ENCODE results near the gene PSMD11.
"Not testable (repeated sequence)": the region's sequence is repeated elsewhere in the genome, so short reads cannot be mapped to it uniquely, and the experiment has no call there.

Gene PSMD11

DNA sequence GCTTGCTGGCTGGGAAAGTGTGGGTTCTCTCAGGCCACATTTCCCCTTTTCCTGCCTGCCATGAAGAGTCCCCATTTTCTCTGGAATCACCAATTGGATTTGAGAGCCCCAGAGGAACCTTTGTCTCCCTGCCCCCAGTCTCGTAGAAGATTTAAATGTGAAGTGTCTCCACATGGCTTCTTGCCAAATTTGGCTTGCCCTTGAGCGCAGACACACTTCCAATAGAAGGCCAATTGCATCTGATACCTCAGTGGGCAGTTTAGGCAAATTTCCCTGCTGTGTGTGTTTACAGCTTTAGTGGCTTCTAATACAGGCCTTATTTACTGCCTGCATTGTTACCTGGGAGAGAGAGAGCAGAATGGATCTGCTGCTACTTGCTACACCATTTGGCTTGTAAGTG is 72.1 kb downstream of the PSMD11 start:
- no peak for DNase-seq

- DNase-seq: no peak
These were observed 72.8 kb downstream of the PSMD11 start for GRCh38 chr17:32516940-32517701.

DNA sequence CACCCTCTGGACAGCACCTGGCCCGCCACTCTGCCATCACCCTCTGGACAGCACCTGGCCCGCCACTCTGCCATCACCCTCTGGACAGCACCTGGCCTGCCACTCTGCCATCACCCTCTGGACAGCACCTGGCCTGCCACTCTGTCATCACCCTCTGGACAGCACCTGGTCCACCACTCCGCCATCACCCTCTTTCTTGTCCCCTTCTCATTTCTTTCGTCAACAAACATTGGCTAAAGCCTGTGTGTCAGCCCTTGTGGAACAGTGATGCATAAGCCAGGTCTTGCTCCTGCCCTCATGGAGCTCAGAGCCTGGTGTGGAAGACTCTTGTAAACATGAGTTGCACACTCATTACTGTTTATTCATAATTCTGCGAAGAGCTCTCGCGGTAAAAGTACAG is 73.7 kb downstream of the PSMD11 start:
- DNase-seq: no peak

DNA sequence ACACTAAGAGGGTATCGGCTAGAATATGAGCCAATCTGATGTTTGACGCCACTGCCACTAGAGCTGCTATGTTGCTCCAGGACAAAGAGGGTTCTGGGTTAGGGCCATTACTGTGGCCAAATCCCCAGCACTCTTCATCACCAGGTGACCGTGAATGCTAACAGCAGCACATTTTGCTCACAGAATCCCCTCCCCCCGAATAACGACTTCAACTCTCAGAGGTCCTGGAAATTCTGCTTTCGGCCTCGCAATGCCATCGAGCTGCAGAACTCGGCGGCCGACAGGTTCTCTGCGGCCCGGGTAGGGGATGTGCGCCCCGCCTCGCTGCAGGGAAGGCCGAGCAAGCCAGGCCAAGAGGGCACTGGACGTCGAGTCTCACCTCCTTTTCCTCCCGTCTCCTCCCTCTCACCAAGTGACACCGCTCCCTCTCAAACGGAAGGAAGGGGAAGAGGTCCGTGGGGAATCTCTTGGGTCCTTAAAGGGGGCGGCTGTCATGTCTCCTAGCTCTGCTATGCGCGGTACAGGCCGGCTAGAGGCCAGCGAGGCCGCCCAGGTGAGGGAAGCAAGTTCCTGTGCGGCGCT is 74.4 kb downstream of the PSMD11 start:
- DNase-seq: no peak

GRCh38 chr17:32519228-32520103 is 75.2 kb downstream of the PSMD11 start:
- peak; percentile 75 for DNase-seq

GRCh38 chr17:32520104-32520701 is 75.9 kb downstream of the PSMD11 start:
- DNase-seq: peak; percentile 65

DNA sequence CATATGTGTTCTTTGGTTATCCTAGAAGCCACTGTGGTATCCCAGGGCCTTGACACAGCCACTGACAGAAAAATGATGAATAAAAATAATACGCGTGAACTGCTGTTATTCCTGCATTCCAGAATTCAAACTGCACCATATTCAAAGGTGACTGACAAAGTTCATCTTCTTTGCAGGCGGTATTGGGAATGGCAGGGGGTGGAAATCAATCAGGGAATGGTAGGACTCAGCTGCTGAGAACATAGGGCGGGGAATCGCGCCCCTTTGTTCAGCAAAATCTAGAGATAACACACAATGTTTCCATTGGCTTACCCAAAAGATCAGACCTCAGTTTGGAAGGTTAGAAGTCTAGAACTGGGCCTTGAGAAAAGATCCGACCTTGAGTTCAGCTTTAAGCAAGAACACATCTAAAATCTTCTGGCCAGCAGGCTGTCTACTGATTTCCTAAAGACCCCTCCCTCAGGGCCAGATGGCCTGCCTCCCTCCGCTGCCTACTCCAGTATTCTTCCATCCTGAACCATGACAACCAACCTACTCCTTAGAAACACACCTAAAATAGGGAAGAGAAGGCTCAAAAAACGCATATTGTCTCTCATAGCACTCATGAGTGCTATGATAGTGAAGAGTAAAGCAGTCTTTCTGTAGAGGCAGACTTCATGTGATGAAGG is 76.6 kb downstream of the PSMD11 start:
- no peak for DNase-seq

- DNase-seq: peak; percentile 71
These were observed 78.8 kb downstream of the PSMD11 start for GRCh38 chr17:32523017-32523680.

- DNase-seq: peak; percentile 54
These were observed 79.7 kb downstream of the PSMD11 start for GRCh38 chr17:32523827-32524552.

- DNase-seq: not testable (repeated sequence)
These were observed 80.2 kb downstream of the PSMD11 start for GRCh38 chr17:32524553-32524880.

- DNase-seq: no peak
These were observed 80.8 kb downstream of the PSMD11 start for GRCh38 chr17:32525122-32525521.

DNA sequence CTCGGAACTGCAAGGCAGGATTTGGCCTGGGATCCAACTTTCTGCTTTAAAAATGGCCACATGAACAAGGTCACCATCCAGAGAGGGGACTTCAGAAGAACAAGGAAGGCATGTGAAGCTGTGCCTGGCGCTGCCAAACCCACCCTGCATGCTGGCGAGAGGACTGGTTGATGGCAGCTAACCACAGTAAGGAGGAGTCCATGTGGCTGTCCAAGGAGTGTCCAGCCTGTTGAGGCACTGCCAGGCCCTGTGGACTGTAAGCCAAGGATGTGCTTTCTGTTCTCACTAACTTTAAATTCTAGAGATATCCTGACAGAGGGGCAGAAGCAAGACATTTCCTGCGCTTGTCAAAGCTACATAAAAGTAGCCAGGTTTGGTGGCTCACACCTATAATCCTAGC is 82.8 kb downstream of the PSMD11 start:
- no peak for DNase-seq

DNA sequence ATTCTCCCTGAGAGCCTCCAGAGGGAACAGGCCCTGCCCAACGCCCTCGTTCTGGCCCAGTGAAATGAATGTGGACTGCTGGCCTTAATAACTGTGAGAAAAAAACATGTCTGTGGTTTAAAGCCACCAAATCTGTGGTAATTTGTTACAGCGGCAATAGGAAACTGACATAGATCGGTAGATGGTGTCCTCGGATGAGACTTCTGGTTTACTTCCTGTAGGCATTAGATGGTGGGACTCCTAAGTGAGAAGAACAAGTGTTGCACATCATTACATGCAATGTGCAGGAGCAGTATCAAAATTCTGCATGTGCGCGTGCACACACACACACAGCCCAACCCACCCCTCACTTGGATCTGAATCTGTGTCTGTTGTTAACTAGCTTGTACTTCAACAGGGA is 84.5 kb downstream of the PSMD11 start:
- DNase-seq: no peak

- no peak for DNase-seq
These were observed 85.3 kb downstream of the PSMD11 start for GRCh38 chr17:32529604-32530003.
